ENCODE data around the gene IL1RAP.
"Not testable (repeated sequence)": the region's sequence is repeated elsewhere in the genome, so short reads cannot be mapped to it uniquely, and the experiment has no call there.

IL1RAP gene, protein sequence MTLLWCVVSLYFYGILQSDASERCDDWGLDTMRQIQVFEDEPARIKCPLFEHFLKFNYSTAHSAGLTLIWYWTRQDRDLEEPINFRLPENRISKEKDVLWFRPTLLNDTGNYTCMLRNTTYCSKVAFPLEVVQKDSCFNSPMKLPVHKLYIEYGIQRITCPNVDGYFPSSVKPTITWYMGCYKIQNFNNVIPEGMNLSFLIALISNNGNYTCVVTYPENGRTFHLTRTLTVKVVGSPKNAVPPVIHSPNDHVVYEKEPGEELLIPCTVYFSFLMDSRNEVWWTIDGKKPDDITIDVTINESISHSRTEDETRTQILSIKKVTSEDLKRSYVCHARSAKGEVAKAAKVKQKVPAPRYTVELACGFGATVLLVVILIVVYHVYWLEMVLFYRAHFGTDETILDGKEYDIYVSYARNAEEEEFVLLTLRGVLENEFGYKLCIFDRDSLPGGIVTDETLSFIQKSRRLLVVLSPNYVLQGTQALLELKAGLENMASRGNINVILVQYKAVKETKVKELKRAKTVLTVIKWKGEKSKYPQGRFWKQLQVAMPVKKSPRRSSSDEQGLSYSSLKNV

DNA sequence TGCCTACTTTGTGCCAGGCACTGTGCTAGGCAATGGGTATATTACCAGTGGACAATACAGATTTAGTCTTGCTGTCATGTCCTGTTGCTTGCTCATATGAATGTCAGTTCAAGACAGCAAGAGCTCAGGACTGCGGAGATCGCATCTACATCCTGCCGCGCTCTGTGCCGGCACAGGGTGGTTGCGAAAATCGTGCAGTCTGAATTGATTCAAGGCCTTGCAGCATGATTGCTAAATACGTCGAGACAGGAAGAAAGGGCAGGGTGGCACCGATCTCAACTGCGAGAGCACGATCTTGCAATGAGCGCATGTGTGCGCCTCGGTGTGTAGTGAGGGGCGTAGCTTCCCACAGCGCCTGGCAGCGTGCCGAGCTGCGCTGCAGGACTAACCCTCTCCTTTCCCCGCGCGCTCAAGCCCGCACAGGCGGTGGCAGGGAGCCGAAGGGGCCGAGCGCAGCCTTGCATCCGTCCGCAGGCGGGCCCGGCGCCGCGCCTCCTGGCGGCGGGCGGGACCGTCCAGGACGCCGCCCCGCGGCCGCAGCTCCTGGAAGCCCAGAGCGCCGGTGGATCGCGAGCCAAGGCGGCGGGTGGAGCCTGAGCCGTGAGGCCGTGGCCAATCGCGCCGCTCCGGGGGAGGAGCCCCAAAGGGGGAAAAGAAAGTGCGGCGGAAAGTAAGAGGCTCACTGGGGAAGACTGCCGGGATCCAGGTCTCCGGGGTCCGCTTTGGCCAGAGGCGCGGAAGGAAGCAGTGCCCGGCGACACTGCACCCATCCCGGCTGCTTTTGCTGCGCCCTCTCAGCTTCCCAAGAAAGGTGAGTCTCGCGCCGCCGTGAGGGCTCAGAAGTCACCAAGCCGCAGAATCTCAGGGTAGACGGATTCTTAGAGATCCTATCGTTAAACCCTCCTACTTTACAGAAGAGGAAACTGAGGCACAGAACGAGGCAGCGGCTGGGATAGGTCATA lies at the start of gene IL1RAP:
IL1RAP (plus strand) TSS at position 677 of the 962 bp plus-strand sequence. CDS start 50,205 bp downstream, outside the sequence.
- H3K27me3 ChIP-seq (ENCODE audit: insufficient read depth, poor library complexity, severe bottlenecking): no peaks in the 10 kb centered on the region
- H3K36me3 ChIP-seq (ENCODE audit: low read depth): peaks cover 19% of the 10 kb centered on the region
- DNase-seq (ENCODE audit: low spot score) (peak; percentile 92), ATAC-seq (ENCODE audit: low read depth) (peak; percentile 88)
- no peaks in the 10 kb centered on the region for H3K9me3 ChIP-seq (ENCODE audit: severe bottlenecking)
- peak within 1 kb of the TSS; percentile 58 for H3K27ac ChIP-seq (ENCODE audit: poor library complexity, severe bottlenecking)
- peaks cover 25% of the 10 kb centered on the region for H3K4me1 ChIP-seq (ENCODE audit: insufficient read depth, poor library complexity, severe bottlenecking)
- TF ChIP-seq, protein P1, sequence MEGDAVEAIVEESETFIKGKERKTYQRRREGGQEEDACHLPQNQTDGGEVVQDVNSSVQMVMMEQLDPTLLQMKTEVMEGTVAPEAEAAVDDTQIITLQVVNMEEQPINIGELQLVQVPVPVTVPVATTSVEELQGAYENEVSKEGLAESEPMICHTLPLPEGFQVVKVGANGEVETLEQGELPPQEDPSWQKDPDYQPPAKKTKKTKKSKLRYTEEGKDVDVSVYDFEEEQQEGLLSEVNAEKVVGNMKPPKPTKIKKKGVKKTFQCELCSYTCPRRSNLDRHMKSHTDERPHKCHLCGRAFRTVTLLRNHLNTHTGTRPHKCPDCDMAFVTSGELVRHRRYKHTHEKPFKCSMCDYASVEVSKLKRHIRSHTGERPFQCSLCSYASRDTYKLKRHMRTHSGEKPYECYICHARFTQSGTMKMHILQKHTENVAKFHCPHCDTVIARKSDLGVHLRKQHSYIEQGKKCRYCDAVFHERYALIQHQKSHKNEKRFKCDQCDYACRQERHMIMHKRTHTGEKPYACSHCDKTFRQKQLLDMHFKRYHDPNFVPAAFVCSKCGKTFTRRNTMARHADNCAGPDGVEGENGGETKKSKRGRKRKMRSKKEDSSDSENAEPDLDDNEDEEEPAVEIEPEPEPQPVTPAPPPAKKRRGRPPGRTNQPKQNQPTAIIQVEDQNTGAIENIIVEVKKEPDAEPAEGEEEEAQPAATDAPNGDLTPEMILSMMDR (IDR thresholded peaks at IDR 0.05; ENCODE audit: poor library complexity, severe bottlenecking): peak; percentile 66
- peak within 1 kb of the TSS; percentile 70 for H3K4me3 ChIP-seq (ENCODE audit: severe bottlenecking)

DNA sequence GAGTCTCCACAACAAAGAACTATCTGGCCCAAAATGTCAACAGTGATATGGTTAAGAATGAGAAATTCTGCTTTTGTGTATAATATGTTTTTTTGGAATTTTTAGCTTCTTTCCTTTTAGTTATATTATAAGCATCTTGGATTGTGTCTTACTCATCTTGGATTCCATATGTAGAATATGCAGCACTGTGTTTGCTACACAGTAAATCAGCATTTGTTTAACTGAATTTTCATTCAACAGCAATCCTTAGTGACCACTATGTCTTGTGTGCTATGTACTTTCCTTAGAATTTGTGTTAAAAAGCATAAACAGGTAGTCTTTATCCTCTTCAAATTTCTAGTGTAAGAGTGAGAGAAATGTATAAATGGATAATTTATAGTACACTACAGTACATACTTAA lies 46.0 kb upstream of the IL1RAP start:
- H3K27ac ChIP-seq (ENCODE audit: poor library complexity, severe bottlenecking): no peak overlapping the region
- H3K9me3 ChIP-seq (ENCODE audit: severe bottlenecking): no peaks in the 10 kb centered on the region
- H3K36me3 ChIP-seq (ENCODE audit: low read depth): no peaks in the 10 kb centered on the region
- TF ChIP-seq, protein P1 (IDR thresholded peaks at IDR 0.05; ENCODE audit: poor library complexity, severe bottlenecking): no peak
- H3K4me1 ChIP-seq (ENCODE audit: insufficient read depth, poor library complexity, severe bottlenecking): no peaks in the 10 kb centered on the region
- H3K27me3 ChIP-seq (ENCODE audit: insufficient read depth, poor library complexity, severe bottlenecking): no peaks in the 10 kb centered on the region
- no peak for DNase-seq (ENCODE audit: low spot score)
- no peak for ATAC-seq (ENCODE audit: low read depth)
- H3K4me3 ChIP-seq (ENCODE audit: severe bottlenecking): no peak overlapping the region

DNA sequence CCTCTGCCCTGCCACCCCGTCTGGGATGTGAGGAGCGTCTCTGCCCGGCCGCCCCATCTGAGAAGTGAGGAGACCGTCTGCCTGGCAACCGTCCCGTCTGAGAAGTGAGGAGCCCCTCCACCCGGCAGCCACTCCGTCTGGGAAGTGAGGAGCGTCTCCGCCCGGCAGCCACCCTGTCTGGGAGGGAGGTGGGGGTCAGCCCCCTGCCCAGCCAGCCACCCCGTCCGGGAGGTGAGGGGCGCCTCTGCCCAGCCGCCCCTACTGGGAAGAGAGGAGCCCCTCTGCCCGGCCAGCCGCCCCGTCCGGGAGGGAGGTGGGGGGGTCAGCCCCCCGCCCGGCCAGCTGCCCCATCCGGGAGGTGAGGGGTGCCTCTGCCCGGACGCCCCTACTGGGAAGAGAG lies 40.6 kb upstream of the IL1RAP start:
- H3K4me3 ChIP-seq (ENCODE audit: severe bottlenecking); H3K27ac ChIP-seq (ENCODE audit: poor library complexity, severe bottlenecking); H3K4me1 ChIP-seq (ENCODE audit: insufficient read depth, poor library complexity, severe bottlenecking); H3K36me3 ChIP-seq (ENCODE audit: low read depth); DNase-seq (ENCODE audit: low spot score); H3K9me3 ChIP-seq (ENCODE audit: severe bottlenecking); H3K27me3 ChIP-seq (ENCODE audit: insufficient read depth, poor library complexity, severe bottlenecking); ATAC-seq (ENCODE audit: low read depth): not testable (repeated sequence)

DNA sequence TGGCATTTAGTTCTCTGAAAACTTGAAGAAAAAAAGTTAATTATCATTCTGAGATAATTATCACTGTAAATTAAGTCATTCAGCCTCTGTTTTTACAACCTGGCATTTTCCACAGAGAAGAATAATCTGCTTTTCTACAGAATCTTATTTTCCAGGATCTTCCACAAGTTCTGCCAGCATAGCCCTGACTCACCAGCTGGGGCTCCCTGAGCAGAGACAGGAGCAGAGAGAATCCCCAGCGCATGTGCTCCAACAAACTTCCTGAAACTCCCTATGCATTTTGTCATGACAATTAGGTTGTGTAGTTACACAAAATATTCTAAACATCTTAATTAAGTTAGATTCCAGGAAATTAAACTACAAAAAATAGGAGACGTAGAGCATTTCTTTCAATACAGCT lies 32.1 kb upstream of the IL1RAP start:
- peaks cover 7% of the 10 kb centered on the region for H3K4me1 ChIP-seq (ENCODE audit: insufficient read depth, poor library complexity, severe bottlenecking)
- H3K27ac ChIP-seq (ENCODE audit: poor library complexity, severe bottlenecking): no peak overlapping the region
- H3K27me3 ChIP-seq (ENCODE audit: insufficient read depth, poor library complexity, severe bottlenecking): no peaks in the 10 kb centered on the region
- H3K4me3 ChIP-seq (ENCODE audit: severe bottlenecking): no peak overlapping the region
- ATAC-seq (ENCODE audit: low read depth): no peak
- TF ChIP-seq, protein P1 (IDR thresholded peaks at IDR 0.05; ENCODE audit: poor library complexity, severe bottlenecking): no peak
- no peaks in the 10 kb centered on the region for H3K9me3 ChIP-seq (ENCODE audit: severe bottlenecking)
- no peak for DNase-seq (ENCODE audit: low spot score)
- no peaks in the 10 kb centered on the region for H3K36me3 ChIP-seq (ENCODE audit: low read depth)
